IPS-18a (cell line): ENCODE results near the gene ZNF664.

Experiments
- H3K27ac ChIP-seq: one replicate; pipeline ENCODE4 v1.5.1; 2013; ENCODE audit warnings: low read length
- H3K27me3 ChIP-seq: one replicate; pipeline ENCODE4 v1.6.1; 2013; ENCODE audit warnings: mild to moderate bottlenecking, low read length; ENCODE audit not compliant: control insufficient read depth, insufficient read depth
- H3K36me3 ChIP-seq: one replicate; pipeline ENCODE4 v1.6.1; 2013; ENCODE audit warnings: low read depth, low read length; ENCODE audit not compliant: control insufficient read depth
- H3K4me1 ChIP-seq: one replicate; pipeline ENCODE4 v1.6.1; 2013; ENCODE audit warnings: low read depth, low read length; ENCODE audit not compliant: control insufficient read depth
- H3K4me3 ChIP-seq: one replicate; pipeline ENCODE4 v1.5.1; 2013; ENCODE audit warnings: low read length
- H3K9ac ChIP-seq: one replicate; pipeline ENCODE4 v1.6.1; 2013; ENCODE audit warnings: mild to moderate bottlenecking, low read length, moderate library complexity
- H3K9me3 ChIP-seq: one replicate; pipeline ENCODE4 v1.6.1; 2013; ENCODE audit warnings: low read depth, low read length; ENCODE audit not compliant: control insufficient read depth

The ZNF664 gene

DNA sequence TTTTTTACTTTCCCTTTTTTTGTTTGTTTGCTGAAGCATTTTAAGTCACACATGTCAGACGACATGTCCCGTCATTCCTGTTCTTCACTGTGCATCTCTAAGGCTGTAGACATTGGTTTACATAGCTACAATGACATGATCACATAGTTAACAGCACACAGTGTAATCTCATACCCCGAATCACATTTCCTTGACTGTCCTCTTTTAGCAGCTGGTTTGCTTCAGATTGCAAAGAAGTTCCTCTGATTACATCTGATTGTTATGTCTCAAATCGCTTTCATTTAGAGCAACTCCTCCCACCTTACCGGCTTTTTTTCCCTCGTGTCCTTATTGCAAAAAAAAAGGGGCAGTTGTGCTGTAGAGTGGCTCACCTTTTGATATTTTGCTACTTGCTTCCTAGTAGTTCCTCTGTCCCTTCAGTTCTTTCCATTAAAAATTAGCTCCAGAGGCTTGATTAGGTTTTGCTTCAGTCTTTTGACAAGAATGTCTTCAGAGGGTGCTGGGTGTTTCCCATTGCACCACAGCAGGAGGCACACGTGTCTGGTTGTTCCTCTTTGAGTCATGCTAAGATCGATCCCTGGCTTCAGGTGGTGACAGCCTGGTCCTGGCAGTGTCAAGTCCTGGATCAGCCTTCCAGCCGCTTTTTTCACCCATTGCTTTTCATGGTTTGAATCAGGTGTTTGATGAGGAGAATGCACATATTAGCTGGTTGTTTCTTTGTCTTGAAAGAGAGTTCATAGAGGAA is 35.0 kb downstream of the ZNF664 start:
- Histone ChIP-seq H3K4me3 (no peak overlapping the region), H3K27ac (no peak overlapping the region), H3K9me3 (no peaks in the 10 kb centered on the region), H3K36me3 (peaks cover 16% of the 10 kb centered on the region), H3K4me1 (no peaks in the 10 kb centered on the region), H3K27me3 (no peaks in the 10 kb centered on the region), H3K9ac (no peak overlapping the region)

DNA sequence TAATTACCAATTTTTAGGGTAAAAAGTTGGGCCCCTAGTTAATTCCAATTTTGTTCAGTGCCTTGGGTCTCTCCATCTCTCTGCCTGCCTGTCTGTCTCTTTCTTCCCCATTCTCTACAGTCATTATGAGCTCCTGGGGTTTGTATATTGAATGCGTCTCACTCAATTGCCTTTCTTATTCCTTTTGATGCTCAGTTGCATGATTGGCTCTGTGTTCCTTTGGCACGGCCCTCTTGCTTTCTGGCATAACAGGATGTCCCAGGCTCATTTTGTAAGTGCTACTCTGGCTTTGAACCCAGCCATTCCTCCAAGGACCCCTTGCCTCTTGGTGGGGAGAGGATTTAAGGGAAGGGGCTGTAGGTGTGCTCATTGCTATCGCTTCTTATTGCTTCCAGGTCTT is 35.6 kb downstream of the ZNF664 start:
- Histone ChIP-seq H3K36me3 (peaks cover 17% of the 10 kb centered on the region), H3K9ac (no peak overlapping the region), H3K4me1 (no peaks in the 10 kb centered on the region), H3K9me3 (no peaks in the 10 kb centered on the region), H3K4me3 (no peak overlapping the region), H3K27me3 (no peaks in the 10 kb centered on the region), H3K27ac (no peak overlapping the region)

DNA sequence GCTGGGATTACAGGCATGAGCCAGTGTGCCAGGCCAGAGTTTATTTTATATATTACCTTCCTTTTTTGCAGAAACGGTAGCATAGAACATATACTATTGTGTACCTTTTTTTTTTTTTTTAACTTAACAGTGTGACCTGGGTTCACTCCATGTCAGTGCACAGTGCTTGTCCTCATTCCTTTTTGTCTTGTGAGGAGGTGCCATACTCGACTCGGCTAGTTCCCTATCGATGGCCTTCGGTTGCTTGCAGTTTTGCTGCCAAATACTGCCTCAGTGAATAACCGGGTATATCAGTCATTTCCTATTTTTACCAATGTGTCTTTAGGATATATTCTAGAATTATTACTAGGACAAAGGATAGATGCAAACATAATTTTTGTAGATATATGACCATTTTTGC is 36.8 kb downstream of the ZNF664 start:
- no peak overlapping the region for H3K27ac ChIP-seq
- no peaks in the 10 kb centered on the region for H3K9me3 ChIP-seq
- H3K4me3 ChIP-seq: no peak overlapping the region
- H3K9ac ChIP-seq: no peak overlapping the region
- H3K4me1 ChIP-seq: no peaks in the 10 kb centered on the region
- peaks cover 17% of the 10 kb centered on the region for H3K36me3 ChIP-seq
- no peaks in the 10 kb centered on the region for H3K27me3 ChIP-seq

DNA sequence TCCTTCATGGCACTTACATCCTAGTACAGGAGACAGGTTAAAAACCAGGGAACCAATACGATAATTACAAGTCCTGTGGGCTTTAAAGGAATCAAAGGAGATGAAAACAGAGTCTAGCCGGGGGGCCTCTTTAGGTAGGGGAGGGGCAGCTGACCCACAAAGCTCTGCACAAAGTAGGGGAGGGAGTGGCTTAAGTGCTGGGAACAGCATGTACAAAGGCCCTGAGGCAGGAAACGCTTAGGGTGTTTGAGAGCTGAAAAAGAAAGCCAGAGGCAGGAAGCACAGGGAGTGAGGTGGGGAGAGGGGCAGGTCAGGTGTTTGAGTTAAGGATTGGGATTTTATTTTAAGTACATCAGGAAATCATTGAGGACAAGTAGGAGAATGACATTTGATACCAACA is 37.7 kb downstream of the ZNF664 start:
- no peak overlapping the region for H3K4me3 ChIP-seq
- H3K4me1 ChIP-seq: no peaks in the 10 kb centered on the region
- H3K27me3 ChIP-seq: no peaks in the 10 kb centered on the region
- H3K36me3 ChIP-seq: peaks cover 17% of the 10 kb centered on the region
- no peaks in the 10 kb centered on the region for H3K9me3 ChIP-seq
- H3K9ac ChIP-seq: no peak overlapping the region
- no peak overlapping the region for H3K27ac ChIP-seq

- Histone ChIP-seq H3K4me3 (no peak overlapping the region), H3K36me3 (peaks cover 17% of the 10 kb centered on the region)
These were observed 38.6 kb downstream of the ZNF664 start for GRCh38 chr12:124011435-124012115.

GRCh38 chr12:124013073-124013472 is 40.1 kb downstream of the ZNF664 start:
- Histone ChIP-seq H3K4me1 (no peaks in the 10 kb centered on the region), H3K9ac (no peak overlapping the region), H3K27me3 (no peaks in the 10 kb centered on the region), H3K36me3 (peaks cover 17% of the 10 kb centered on the region), H3K27ac (no peak overlapping the region), H3K9me3 (no peaks in the 10 kb centered on the region), H3K4me3 (no peak overlapping the region)

More at GRCh38 chr12:124011435-124012115, 38.6 kb downstream of the ZNF664 start:
- Histone ChIP-seq H3K9me3 (no peaks in the 10 kb centered on the region), H3K27me3 (no peaks in the 10 kb centered on the region), H3K27ac (no peak overlapping the region), H3K9ac (no peak overlapping the region), H3K4me1 (no peaks in the 10 kb centered on the region)

- no peak overlapping the region for H3K4me3 ChIP-seq
- peaks cover 17% of the 10 kb centered on the region for H3K36me3 ChIP-seq
- H3K4me1 ChIP-seq: no peaks in the 10 kb centered on the region
- H3K9me3 ChIP-seq: no peaks in the 10 kb centered on the region
- no peak overlapping the region for H3K9ac ChIP-seq
- H3K27ac ChIP-seq: no peak overlapping the region
- H3K27me3 ChIP-seq: no peaks in the 10 kb centered on the region
These were observed 42.8 kb downstream of the ZNF664 start for GRCh38 chr12:124015494-124016461.

DNA sequence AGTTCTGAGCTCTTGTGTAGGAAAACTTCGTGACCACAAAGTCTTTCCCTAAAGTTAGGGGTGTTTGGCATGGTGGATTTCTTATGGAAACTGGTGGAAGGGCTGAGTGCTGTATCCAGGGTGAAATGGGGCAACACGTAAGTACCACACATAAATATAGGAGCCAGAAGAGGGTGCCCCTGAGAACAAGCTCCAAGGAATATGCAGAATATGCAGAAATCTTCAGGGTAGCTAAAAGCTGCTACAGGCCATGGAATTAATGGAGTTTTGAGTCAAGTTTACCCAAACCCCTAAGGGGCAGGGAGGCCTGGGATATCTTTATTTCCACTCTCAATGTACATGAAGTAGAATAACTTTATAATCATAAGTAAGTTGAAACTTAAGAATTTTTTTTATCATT is 44.0 kb downstream of the ZNF664 start:
- no peak overlapping the region for H3K27ac ChIP-seq

GRCh38 chr12:124018539-124018938 is 45.5 kb downstream of the ZNF664 start:
- Histone ChIP-seq H3K4me3 (no peak overlapping the region), H3K9me3 (no peaks in the 10 kb centered on the region), H3K27ac (no peak overlapping the region), H3K9ac (no peak overlapping the region), H3K4me1 (no peaks in the 10 kb centered on the region), H3K27me3 (no peaks in the 10 kb centered on the region), H3K36me3 (no peaks in the 10 kb centered on the region)

More for the DNA sequence above, 44.0 kb downstream of the ZNF664 start:
- Histone ChIP-seq H3K4me1 (no peaks in the 10 kb centered on the region), H3K9me3 (no peaks in the 10 kb centered on the region), H3K27me3 (no peaks in the 10 kb centered on the region), H3K4me3 (no peak overlapping the region), H3K9ac (no peak overlapping the region), H3K36me3 (peaks cover 10% of the 10 kb centered on the region)

- H3K27me3 ChIP-seq: no peaks in the 10 kb centered on the region
- H3K9ac ChIP-seq: no peak overlapping the region
- no peak overlapping the region for H3K4me3 ChIP-seq
- H3K27ac ChIP-seq: no peak overlapping the region
- no peaks in the 10 kb centered on the region for H3K4me1 ChIP-seq
- no peaks in the 10 kb centered on the region for H3K36me3 ChIP-seq
- H3K9me3 ChIP-seq: no peaks in the 10 kb centered on the region
These were observed 46.1 kb downstream of the ZNF664 start for GRCh38 chr12:124019115-124019514.

- H3K27ac ChIP-seq: no peak overlapping the region
- H3K4me1 ChIP-seq: no peaks in the 10 kb centered on the region
- no peak overlapping the region for H3K4me3 ChIP-seq
- H3K9ac ChIP-seq: no peak overlapping the region
- no peaks in the 10 kb centered on the region for H3K27me3 ChIP-seq
- H3K9me3 ChIP-seq: no peaks in the 10 kb centered on the region
- H3K36me3 ChIP-seq: no peaks in the 10 kb centered on the region
These were observed 47.5 kb downstream of the ZNF664 start for GRCh38 chr12:124020514-124020949.
